ENCODE results near the gene CTSZ.

GRCh38 chr20:58980711-58981627, 26.1 kb downstream of the CTSZ start, which contains the start of gene NELFCD:
- no peak for TF ChIP-seq CTCF (IDR thresholded peaks at IDR 0.05)
- no peak for TF ChIP-seq ZFX (IDR thresholded peaks at IDR 0.05; ENCODE audit: borderline replicate concordance)
